Hippocampal formation (tissue), 2 donors: ENCODE results near the gene CEP112.
"Not testable (repeated sequence)": the region's sequence is repeated elsewhere in the genome, so short reads cannot be mapped to it uniquely, and the experiment has no call there.

Source experiments
- DNase-seq, 2 donors: peaks; one replicate each; lab custom pipeline; 2025; lab: John Stamatoyannopoulos, UW

Gene CEP112

DNA sequence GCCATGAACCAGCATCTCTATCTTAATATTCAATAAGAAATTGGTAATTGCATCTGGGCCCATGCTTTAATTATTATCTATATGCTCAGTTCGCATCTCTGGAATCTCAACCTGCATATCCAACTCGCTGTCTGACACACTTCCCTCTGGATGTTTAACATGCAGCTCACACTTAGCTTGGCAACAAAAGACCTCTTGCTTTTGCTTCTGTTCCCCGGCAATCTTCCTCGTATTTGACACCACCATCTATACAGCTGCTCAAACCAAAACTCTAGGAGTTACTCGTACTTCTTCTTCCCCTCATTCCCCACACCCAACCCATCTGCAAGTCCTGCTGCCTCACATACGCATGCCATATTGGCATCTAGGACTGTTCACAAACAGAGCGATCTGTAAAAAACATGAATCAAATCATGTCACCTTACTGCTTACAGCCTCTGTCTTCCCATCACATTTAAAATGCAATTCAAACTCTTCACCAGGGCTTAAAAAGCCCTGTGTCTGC is 300.6 kb downstream of the CEP112 start:
- DNase-seq: no peak

- DNase-seq: no peak
These were observed 303.3 kb downstream of the CEP112 start for GRCh38 chr17:65888649-65889048.

DNA sequence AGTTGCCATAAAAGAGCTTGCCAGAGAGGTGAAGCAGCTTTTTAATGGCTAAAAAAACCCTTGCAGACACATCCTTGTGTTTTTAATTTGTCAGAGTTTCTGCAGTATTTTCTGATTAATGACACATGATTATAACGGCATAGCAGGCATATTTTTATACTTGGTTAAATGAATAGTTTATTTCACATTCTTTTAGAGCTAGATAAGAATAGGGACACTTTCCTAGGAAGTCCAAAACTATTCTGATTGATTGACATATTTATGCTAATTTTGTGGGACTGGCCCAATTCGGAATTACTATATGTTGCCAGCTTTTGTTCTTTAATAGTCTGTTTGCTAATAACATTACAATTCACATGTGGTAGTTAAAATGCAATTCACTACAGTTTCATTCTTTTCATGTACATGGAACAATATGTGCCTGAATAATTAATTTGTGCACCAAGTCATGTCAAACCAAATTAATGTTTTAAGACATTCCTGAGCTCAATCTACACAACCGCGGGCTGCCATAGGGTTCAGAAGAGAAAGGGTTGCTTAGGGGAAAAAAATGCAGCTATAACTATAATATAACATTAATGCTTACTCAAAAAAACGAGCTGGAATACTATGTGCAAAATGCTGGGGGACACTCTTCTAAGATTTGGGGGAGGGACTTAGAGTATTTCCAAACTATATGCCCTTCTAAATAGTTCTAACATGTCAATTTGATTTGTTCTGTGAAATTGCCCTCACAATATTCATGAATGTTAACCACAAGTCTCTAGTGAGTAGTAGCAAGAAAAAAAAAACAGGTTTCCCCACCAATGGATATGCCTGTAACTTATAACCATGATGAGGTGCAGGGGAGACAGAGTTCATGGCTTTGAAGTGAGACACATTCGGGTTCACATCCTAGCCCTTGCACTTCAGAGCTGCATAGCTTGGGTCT is 305.4 kb downstream of the CEP112 start:
- no peak for DNase-seq

- no peak for DNase-seq
These were observed 306.2 kb downstream of the CEP112 start for GRCh38 chr17:65885541-65886312.

DNA sequence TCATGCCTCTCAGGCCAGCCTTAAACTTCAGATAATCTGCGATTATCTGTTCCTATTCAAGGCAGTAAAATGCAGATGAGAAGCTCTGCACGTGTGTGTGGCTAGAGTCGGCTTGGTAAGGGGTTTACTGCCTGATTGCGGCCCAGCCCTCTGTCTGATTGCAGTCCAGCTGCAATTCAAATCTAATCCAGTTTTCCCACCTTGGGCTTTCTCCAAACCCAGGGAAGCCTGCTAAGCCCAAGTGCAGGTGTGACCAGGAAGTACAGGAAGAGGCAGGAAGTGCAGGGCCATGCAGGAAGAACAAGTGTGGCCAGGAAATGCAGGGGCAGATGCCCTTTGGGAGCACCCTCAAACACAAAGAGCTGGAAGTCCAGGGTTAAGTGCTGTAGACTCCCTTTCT is 314.9 kb downstream of the CEP112 start:
- DNase-seq: no peak

- no peak for DNase-seq
These were observed 323.1 kb downstream of the CEP112 start for GRCh38 chr17:65868881-65869280.

- no peak for DNase-seq
These were observed 324.9 kb downstream of the CEP112 start for GRCh38 chr17:65867014-65867413.

DNA sequence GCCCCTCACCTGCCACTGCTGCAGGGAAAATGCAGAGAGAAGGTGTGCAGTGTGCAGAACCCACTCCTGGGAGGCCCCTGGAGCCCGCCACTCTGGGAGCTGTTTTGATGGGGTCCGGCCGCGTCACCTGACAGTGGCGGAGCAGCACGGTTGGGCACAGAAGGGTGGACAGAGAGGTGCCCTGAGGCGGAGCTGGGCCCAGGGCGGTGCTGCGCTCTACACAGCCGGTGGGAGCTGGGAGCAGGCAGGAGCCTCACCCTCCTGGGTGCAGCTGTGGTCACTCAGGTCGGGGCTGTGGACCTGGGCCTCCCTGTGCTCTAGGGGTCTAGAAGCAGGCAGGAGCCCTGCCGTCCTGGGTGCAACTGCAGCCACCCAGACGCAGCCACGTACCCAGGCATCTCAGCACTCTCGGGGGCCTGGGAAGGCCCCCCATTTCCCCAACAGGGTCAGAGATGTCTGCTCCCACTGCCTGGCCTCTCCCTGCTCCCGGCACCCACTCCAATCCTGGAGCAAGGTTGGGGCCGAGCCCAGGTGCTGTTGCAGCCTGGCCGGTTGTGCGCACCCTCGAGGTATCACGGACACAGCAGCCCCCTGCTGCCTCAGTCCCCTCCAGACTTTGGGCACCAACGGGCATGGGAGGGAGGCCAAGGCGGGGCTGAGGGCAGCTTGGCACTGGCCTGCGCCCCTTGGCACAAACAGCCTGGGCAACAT is 326.1 kb downstream of the CEP112 start:
- no peak for DNase-seq

- DNase-seq: no peak
These were observed 327.5 kb downstream of the CEP112 start for GRCh38 chr17:65864394-65864793.

DNA sequence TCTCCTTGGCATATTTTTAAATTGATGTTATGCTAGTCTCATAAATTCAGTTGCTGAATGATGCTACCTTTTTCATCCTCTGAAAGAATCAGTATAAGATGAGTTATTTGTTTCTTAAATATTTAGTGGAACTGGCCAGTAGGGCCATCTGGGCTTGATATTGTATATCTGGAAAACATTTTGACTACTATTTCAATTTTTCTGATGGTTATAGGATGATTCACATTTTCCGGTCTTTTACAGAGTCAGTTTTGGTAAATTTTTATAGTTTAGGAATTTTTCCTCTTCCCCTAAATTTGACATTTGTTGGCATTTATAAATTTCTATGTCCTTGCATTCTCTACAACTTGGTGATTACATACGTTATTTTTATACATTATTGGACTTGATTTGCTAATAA is 334.2 kb downstream of the CEP112 start:
- no peak for DNase-seq

- no peak for DNase-seq
These were observed 335.1 kb downstream of the CEP112 start for GRCh38 chr17:65856865-65857264.

- DNase-seq: no peak
These were observed 336.3 kb downstream of the CEP112 start for GRCh38 chr17:65855675-65856074.

DNA sequence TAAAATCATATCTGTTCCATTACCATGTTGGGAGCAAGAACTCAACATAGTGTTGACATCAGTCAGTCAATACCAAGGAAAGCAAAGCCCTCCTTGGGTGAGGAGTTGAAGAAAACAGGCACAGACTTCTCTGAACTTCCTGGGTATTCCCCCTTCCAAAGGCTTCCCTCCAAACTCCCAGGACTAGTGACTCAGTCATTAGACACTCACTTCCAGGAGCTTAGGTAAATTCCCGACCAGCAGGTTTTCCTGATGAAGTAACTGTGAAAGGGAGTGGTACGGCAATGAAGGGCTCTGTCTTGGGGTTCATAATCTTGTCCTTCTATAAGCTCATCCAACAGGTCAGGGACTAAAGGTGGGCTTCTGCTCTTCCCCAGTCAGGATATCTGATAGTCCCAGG is 336.7 kb downstream of the CEP112 start:
- no peak for DNase-seq

DNA sequence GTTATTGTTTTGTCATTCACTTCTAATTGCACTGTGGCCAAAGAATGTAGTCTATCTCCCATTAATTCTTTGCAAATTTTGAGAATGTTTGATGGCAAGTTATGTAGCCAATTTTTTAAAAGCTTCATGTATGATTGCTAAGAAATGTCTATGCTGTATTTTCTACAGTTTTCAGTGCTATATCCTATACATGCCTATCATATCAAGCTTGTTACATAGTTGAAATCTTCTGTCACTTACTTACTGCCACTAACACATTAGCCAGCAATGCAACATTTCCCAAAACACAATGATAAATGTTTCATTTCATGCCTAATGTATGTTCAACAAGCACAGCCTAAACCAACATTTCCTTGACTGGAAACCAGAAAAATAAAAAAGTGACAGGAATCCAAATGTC is 338.1 kb downstream of the CEP112 start:
- no peak for DNase-seq

DNA sequence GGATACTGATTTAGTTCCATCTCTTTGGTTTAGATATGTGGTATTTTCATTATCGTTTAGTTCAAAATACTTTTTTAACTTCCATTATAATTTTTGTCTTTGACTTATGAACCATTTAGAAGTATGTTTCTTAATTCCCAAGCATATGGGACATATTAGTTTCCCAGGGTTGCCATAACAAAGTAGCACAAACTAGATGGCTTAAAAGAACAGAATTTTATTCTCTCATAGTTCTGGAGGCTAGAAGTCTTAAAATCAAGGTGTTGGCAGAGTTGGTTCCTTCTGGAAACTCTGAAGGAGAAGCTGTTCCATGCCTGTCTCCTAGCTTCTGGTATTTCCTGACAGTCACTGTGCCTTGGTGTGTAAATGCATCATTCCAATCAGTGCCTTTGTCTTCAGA is 339.0 kb downstream of the CEP112 start:
- DNase-seq: no peak

DNA sequence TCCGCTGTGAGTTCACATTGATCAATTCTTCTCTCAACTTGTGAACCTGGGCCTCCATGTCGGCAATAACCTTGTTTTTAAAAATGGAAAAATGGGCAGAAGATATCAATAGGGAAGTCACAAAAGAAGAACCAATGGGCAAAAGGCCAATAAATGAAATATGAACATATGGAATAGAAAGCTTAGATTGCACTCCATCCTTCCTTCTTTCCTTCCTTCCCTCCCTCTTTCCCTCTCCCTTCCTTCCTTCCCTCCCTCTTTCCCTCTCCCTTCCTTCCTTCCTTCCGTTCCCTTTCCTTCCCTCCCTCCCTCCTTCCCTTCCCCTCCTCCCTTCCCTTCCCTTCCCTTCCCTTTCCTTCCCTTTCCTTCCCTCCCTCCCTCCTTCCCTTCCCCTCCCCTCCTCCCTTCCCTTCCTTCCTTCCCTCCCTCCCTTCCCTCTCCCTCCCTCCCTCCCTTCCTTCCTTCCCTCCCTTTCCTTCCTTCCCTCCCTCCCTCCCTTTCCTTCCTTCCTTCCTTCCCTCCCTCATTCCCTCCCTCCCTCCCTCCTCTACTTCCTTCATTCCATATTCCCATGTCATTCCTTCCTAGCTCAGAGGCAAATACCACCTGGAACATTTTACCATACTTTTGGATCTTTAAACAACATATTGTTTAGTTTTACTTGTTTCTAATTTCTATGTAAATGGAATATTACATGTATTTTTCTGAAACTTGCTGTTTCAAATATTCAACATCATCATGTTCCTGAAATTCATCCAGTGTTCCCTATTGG is 339.8 kb downstream of the CEP112 start:
- DNase-seq: no peak

DNA sequence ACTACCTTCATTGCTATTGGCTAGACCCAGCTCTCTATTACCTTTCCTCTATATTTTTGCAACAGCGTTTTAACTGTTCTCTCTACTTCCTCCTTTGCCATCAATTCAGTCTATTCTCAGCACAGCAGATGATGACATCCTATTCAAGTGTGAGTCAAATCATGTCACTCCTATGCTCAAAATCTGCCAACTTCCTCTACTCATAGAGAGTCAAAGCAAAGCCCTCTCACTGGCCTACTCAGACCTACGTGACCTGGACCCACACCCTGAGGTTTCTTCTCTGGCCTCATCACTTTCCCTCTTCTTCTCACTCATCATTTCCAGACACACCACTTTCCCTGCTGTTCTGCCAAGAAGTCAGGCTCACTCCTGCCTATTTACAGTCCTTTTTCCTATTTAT is 341.4 kb downstream of the CEP112 start:
- no peak for DNase-seq

GRCh38 chr17:65848751-65849150 is 343.2 kb downstream of the CEP112 start:
- no peak for DNase-seq

DNA sequence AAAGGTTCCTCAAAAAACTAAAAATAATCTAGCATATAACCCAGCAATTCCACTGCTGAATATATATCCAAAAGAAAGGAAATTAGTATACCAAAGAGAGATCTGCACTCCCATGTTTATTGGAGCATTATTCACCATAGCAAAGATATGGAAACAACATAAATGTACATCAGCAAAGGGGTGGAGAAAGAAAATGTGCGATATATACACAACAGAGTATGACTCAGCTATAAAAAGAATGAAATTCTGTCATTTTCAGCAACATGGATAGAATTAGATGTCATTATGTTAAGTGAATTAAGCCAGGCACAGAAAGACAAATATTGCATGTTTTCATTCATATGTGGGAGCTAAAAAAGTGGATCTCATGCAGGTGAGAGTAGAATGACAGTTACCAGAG is 350.8 kb downstream of the CEP112 start:
- DNase-seq: no peak

DNA sequence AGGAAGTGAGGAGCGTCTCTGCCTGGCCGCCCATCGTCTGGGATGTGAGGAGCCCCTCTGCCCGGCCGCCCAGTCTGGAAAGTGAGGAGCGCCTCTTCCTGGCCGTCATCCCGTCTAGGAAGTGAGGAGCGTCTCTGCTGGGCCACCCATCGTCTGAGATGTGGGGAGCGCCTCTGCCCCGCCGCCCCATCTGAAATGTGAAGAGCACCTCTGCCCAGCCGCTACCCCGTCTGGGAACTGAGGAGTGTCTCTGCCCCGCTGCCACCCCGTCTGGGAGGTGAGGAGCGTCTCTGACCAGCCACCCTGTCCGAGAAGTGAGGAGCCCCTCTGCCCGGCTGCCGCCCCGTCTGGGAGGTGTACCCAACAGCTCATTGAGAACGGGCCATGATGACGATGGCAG is 354.7 kb downstream of the CEP112 start:
- not testable (repeated sequence) for DNase-seq

DNA sequence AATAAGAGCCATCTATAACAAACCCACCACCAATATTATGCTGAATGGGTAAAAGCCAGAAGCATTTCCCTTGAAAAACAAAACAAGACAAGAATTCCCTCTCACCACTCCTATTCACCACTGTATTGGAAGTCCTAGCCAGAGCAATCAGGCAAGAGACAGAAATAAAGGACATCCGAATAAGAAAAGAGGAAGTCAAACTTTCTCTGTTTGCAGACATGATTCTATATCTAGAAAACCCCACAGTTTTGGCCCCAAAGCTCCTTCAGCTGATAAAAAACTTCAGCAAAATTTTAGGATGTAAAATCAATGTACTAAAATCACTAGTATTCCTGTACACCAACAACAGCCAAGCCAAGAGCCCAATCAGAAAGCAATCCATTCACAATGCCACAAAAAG is 358.7 kb downstream of the CEP112 start:
- DNase-seq: no peak

DNA sequence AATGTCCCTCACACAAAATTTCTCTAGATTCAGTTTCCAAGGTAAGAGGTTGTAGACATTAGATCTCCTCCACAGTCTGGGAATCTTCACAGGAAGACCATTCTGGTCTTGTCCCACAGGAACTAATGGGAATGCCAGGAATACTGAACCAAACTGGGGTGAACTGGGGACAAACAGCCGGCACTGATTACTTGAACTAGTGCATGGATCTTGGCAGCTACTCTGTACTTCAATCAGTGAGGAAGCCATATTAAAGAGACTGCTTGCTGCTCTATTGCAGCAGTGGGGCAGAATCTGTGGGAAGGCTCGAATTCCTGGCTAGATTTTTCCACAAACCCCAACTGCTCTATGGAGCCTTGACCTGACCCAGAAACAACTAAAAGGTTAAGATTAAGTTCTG is 361.6 kb downstream of the CEP112 start:
- no peak for DNase-seq
